Kidney (tissue), 14 donors: ENCODE data around the gene FOXN3. TPM values are rescaled to one million over a fixed set of nuclear protein-coding genes. Genes with fewer than 3 reads are reported as not detected.
A peak's percentile ranks its signal among the peaks of the same experiment; 100 is the strongest.

Experiments used
- DNase-seq, 5 donors: peaks; one replicate each; pipeline ENCODE4 v3.0.0-alpha.2; 2013 to 2020
- FAIRE-seq: peaks from 2 replicates; lab custom pipeline; 2012; peaks lifted over from hg19 to GRCh38; lab: Jason Lieb, UNC
- H3K27ac ChIP-seq, 2 donors: one replicate each; pipeline ENCODE4 v1.7.0; 2013; ENCODE audit warnings: low read depth in 2 of 2, low read length in 2 of 2, inconsistent platforms in 1 of 2
- H3K27me3 ChIP-seq: one replicate; pipeline ENCODE4 v1.7.1; 2013; ENCODE audit warnings: low read length, inconsistent platforms; ENCODE audit not compliant: control insufficient read depth, insufficient read depth
- H3K36me3 ChIP-seq, 3 donors: one replicate each; pipeline versions ENCODE4 v1.7.0 to v1.7.1; 2013; ENCODE audit warnings: low read length in 3 of 3, control low read depth in 1 of 3, inconsistent platforms in 1 of 3; ENCODE audit not compliant: insufficient read depth in 3 of 3, control insufficient read depth in 2 of 3
- H3K4me1 ChIP-seq, 3 donors: one replicate each; pipeline versions ENCODE4 v1.7.0 to v1.7.1; 2013; ENCODE audit warnings: low read length in 3 of 3, inconsistent platforms in 1 of 3, low read depth in 1 of 3; ENCODE audit not compliant: control insufficient read depth in 2 of 3, insufficient read depth in 2 of 3
- H3K4me3 ChIP-seq, 3 donors: one replicate each; pipeline versions ENCODE4 v1.7.0 to v1.8.1; 2013; ENCODE audit warnings: low read length in 3 of 3, control low read depth in 1 of 3, inconsistent platforms in 1 of 3
- H3K9ac ChIP-seq, 3 donors: one replicate each; pipeline versions ENCODE4 v1.7.0 to v1.7.1; 2013; ENCODE audit warnings: low read length in 3 of 3, control low read depth in 1 of 3, inconsistent platforms in 1 of 3
- H3K9me3 ChIP-seq, 3 donors: one replicate each; pipeline versions ENCODE4 v1.7.0 to v1.7.1; 2013; ENCODE audit warnings: low read length in 3 of 3, control low read depth in 1 of 3, inconsistent platforms in 1 of 3; ENCODE audit not compliant: control insufficient read depth in 2 of 3, insufficient read depth in 1 of 3
- CTCF ChIP-seq: IDR thresholded peaks from 3 replicates; pipeline ENCODE4 v1.5.1; 2012; ENCODE audit warnings: mild to moderate bottlenecking, moderate library complexity, borderline replicate concordance; ENCODE audit not compliant: insufficient read depth; ENCODE audit errors: extremely low read depth
- intact Hi-C: fragments of 100-400 bp; cut with DNase I; formaldehyde crosslinking; loops from one replicate; pipeline ENCODE4 v1.11.1; 2022
- polyA plus RNA-seq: library from polyadenylated mRNA; stranded (reverse); fragments of 350-450 nt; fragmentation: Illumina TruSeq; extraction: RNeasy Lipid Tissue Mini Kit (QIAGEN cat#74804); gene quantifications from one replicate; pipeline ENCODE4 v1.2.3, GENCODE V29; 2014; ENCODE audit warnings: low read depth, low replicate concordance; ENCODE audit not compliant: insufficient read depth
- total RNA-seq: library from RNA; stranded (reverse); fragmentation: NEBNext Ultra II Directional; extraction: Animal tissue kit (Norgen Biotek cat#: 25700); gene quantifications from one replicate; pipeline ENCODE4 v1.2.1, GENCODE V29; 2021
- donor health status: control.
- donor health status: control.
- donor health status: control.
- donor health status: control.
- donor health status: control.
- donor health status: DM: yes; HTN: yes; CAD: no.
- donor health status: Normal renal cell carcinoma (clear cell type).

Gene FOXN3
- total and polyA plus RNA-seq, 2 donors from 2014 or later: 6.4 to 50.1 TPM

GRCh38 chr14:89330236-89331002 is 86.6 kb downstream of the FOXN3 start:
- Histone ChIP-seq H3K27me3 (no peaks in the 10 kb centered on the region), H3K27ac (no peak overlapping the region), H3K4me1 (no peaks in the 10 kb centered on the region), H3K9ac (no peak overlapping the region), H3K36me3 (no peaks in the 10 kb centered on the region), H3K4me3 (no peak overlapping the region), H3K9me3 (no peaks in the 10 kb centered on the region)
- intact Hi-C loops: no loop called here
- DNase-seq (no peak), FAIRE-seq (no peak)
- TF ChIP-seq CTCF: no peak

- DNase-seq: peak in 1 of 5 donors; percentile 40
- Histone ChIP-seq H3K36me3 (no peaks in the 10 kb centered on the region), H3K9me3 (no peaks in the 10 kb centered on the region), H3K27me3 (no peaks in the 10 kb centered on the region), H3K9ac (no peak overlapping the region), H3K4me3 (no peak overlapping the region), H3K4me1 (no peaks in the 10 kb centered on the region), H3K27ac (no peak overlapping the region)
- TF ChIP-seq CTCF: no peak
- intact Hi-C loops: no loop called here
- FAIRE-seq: no peak
These were observed 89.2 kb downstream of the FOXN3 start for GRCh38 chr14:89327771-89328212.

DNA sequence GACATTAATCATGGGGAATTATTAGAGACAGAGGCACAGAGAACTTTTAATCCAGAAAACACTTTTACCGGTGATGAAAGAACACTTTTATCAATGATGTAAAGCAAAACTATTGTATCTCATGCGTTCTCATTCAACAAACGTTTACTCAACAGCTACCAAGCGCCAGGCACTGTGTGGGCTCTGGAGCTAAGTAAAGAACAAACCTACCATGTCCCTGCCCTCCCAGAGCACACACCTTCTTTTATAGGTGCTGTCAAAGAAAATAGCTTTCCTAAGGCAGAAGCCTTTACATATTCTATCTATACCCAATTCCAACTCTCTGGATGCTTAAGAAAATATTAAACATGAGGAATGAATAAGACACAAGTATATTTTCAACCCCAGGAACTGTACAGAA is 91.1 kb downstream of the FOXN3 start:
- H3K9me3 ChIP-seq: no peaks in the 10 kb centered on the region
- no peak for TF ChIP-seq CTCF
- DNase-seq (no peak), FAIRE-seq (no peak)
- no peak overlapping the region for H3K27ac ChIP-seq
- peaks cover 0 to 4% (median 0%) of the 10 kb centered on the region in 3 donors for H3K4me1 ChIP-seq
- no peak overlapping the region for H3K4me3 ChIP-seq
- H3K27me3 ChIP-seq: no peaks in the 10 kb centered on the region
- H3K9ac ChIP-seq: no peak overlapping the region
- intact Hi-C loops: no loop called here
- H3K36me3 ChIP-seq: no peaks in the 10 kb centered on the region
